Subcutaneous abdominal adipose tissue (tissue), 5 donors: Measurements from ENCODE around the gene OR5B17.
"Not testable (repeated sequence)": the region's sequence is repeated elsewhere in the genome, so short reads cannot be mapped to it uniquely, and the experiment has no call there.

Experiments
- H3K27ac ChIP-seq: one replicate; pipeline ENCODE4 v1.7.0; 2013; ENCODE audit warnings: low read depth, mild to moderate bottlenecking, inconsistent platforms, low read length, moderate library complexity
- H3K27me3 ChIP-seq, 5 donors: one replicate each; pipeline ENCODE4 v1.7.0; 2013; ENCODE audit warnings: low read length in 5 of 5, inconsistent platforms in 1 of 5; ENCODE audit not compliant: control insufficient read depth in 5 of 5, insufficient read depth in 4 of 5
- H3K36me3 ChIP-seq, 5 donors: one replicate each; pipeline ENCODE4 v1.7.0; 2013; ENCODE audit warnings: low read length in 5 of 5; ENCODE audit not compliant: control insufficient read depth in 5 of 5, insufficient read depth in 5 of 5
- H3K4me1 ChIP-seq, 5 donors: one replicate each; pipeline ENCODE4 v1.7.0; 2013; ENCODE audit warnings: low read length in 5 of 5, mild to moderate bottlenecking in 3 of 5, moderate library complexity in 1 of 5; ENCODE audit not compliant: control insufficient read depth in 5 of 5, insufficient read depth in 5 of 5
- H3K4me3 ChIP-seq, 5 donors: one replicate each; pipeline ENCODE4 v1.7.0; 2013; ENCODE audit warnings: low read length in 5 of 5, low read depth in 1 of 5
- H3K9ac ChIP-seq, 5 donors: one replicate each; pipeline ENCODE4 v1.7.0; 2013; ENCODE audit warnings: low read length in 5 of 5, mild to moderate bottlenecking in 4 of 5, moderate library complexity in 3 of 5
- H3K9me3 ChIP-seq, 5 donors: one replicate each; pipeline ENCODE4 v1.7.0; 2013; ENCODE audit warnings: low read length in 5 of 5; ENCODE audit not compliant: control insufficient read depth in 5 of 5
- donor health status: healthy.
- donor health status: healthy.
- donor health status: healthy.
- donor health status: healthy.
- donor health status: healthy.

The OR5B17 gene

GRCh38 chr11:58358969-58359368 lies at the start of gene OR5B17:
Gene OR5B17 (minus strand): TSS chr11:58359069. CDS start chr11:58359069, 0 bp downstream.
- Histone ChIP-seq H3K9me3 (no peaks in the 10 kb centered on the region), H3K27ac (no peak within 1 kb of the TSS), H3K4me1 (no peaks in the 10 kb centered on the region), H3K9ac (no peak within 1 kb of the TSS), H3K36me3 (no peaks in the 10 kb centered on the region), H3K4me3 (no peak within 1 kb of the TSS), H3K27me3 (no peaks in the 10 kb centered on the region)

- H3K4me3 ChIP-seq = no peak within 1 kb of the TSS
- no peaks in the 10 kb centered on the region for H3K4me1 ChIP-seq
- no peaks in the 10 kb centered on the region for H3K27me3 ChIP-seq
- peaks cover 6 to 26% (median 21%) of the 10 kb centered on the region in 5 donors for H3K9me3 ChIP-seq
- H3K9ac ChIP-seq = no peak within 1 kb of the TSS
- no peak within 1 kb of the TSS for H3K27ac ChIP-seq
- no peaks in the 10 kb centered on the region for H3K36me3 ChIP-seq
Observed at GRCh38 chr11:58406774-58407173, 47.9 kb upstream of the OR5B17 start, which contains the start of gene OR5B3. Gene OR5B3 (minus strand): TSS chr11:58406874. CDS start chr11:58403409, 3,465 bp downstream.

GRCh38 chr11:58399622-58400021 lies 40.8 kb upstream of the OR5B17 start:
- H3K27ac ChIP-seq, H3K9me3 ChIP-seq, H3K4me1 ChIP-seq, H3K27me3 ChIP-seq, H3K9ac ChIP-seq, H3K4me3 ChIP-seq, H3K36me3 ChIP-seq: not testable (repeated sequence)

DNA sequence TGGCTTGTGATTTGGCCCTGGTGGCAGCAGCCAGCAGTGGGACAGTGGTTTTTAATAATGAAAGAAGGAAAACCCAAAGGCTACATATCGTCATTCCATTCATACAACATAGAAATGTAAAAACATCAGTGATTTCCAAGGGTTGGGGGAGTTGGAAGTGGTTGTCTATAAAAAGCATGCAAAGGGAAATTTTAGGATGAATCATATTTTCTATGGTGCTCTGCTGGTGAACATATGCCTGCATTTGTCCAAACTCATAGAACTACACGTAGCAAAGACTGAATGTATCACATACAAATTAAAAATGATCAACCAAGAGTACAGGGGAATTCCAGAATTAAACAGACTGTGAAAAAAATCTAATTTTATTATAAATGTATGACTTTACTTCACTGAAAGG lies 36.7 kb upstream of the OR5B17 start:
- H3K9me3 ChIP-seq = peaks cover 0 to 7% (median 5%) of the 10 kb centered on the region in 5 donors
- H3K9ac ChIP-seq = no peak overlapping the region
- H3K36me3 ChIP-seq = no peaks in the 10 kb centered on the region
- H3K4me1 ChIP-seq = no peaks in the 10 kb centered on the region
- H3K27ac ChIP-seq = no peak overlapping the region
- H3K4me3 ChIP-seq = no peak overlapping the region
- no peaks in the 10 kb centered on the region for H3K27me3 ChIP-seq

DNA sequence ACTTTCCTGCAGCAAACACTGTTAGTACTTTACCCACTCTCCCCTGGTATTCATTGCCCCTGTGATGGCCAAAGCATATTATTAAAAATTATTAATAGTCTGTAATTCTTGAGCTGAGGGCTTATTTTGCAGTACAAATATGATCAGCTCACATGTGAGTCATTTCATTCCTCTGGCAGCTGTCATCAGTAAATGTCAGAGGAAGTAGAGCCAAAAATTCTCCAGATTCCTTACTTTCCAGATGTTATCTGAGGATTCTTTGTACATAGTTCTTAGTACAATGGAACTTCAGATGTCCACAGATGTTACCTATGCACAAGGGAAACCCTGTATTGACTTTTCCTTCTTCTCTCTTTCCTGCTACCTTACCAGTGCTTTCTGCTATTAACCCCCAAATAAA lies 35.3 kb upstream of the OR5B17 start:
- H3K9ac ChIP-seq = no peak overlapping the region
- H3K4me1 ChIP-seq = no peaks in the 10 kb centered on the region
- peaks cover 0 to 7% (median 5%) of the 10 kb centered on the region in 5 donors for H3K9me3 ChIP-seq
- no peaks in the 10 kb centered on the region for H3K36me3 ChIP-seq
- no peak overlapping the region for H3K4me3 ChIP-seq
- H3K27ac ChIP-seq = no peak overlapping the region
- no peaks in the 10 kb centered on the region for H3K27me3 ChIP-seq

GRCh38 chr11:58392746-58393145 lies 33.9 kb upstream of the OR5B17 start:
- Histone ChIP-seq H3K9ac (no peak overlapping the region), H3K9me3 (peaks cover 0 to 7% (median 5%) of the 10 kb centered on the region in 5 donors), H3K36me3 (no peaks in the 10 kb centered on the region), H3K4me1 (no peaks in the 10 kb centered on the region), H3K4me3 (no peak overlapping the region), H3K27me3 (no peaks in the 10 kb centered on the region), H3K27ac (no peak overlapping the region)

GRCh38 chr11:58391879-58392278 lies 33.0 kb upstream of the OR5B17 start:
- H3K27me3 ChIP-seq = no peaks in the 10 kb centered on the region
- no peak overlapping the region for H3K4me3 ChIP-seq
- no peaks in the 10 kb centered on the region for H3K4me1 ChIP-seq
- H3K36me3 ChIP-seq = no peaks in the 10 kb centered on the region
- H3K27ac ChIP-seq = no peak overlapping the region
- peaks cover 0 to 7% (median 5%) of the 10 kb centered on the region in 5 donors for H3K9me3 ChIP-seq
- H3K9ac ChIP-seq = no peak overlapping the region

DNA sequence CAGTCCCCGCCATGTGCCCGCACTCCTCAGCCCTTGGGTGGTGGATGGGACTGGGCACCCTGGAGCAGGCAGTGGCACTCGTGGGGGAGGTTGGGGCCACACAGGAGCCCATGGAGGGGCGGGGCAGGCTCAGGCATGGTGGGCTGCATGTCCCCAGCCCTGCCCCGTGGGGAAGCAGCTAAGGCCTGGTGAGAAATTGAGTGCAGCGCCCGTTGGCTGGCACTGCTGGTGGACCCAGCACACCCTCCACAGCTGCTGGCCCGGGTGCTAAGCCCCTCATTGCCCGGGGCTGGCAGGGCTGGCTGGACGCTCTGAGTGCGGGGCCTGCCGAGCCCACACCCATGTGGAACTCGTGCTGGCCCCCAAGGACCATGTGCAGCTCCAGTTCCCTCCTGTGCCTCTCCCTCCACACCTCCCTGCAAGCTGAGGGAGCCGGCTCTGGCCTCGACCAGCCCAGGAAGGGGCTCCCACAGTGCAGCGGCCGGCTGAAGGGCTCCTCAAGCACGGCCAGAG lies 31.7 kb upstream of the OR5B17 start:
- no peak overlapping the region for H3K9ac ChIP-seq
- no peak overlapping the region for H3K4me3 ChIP-seq
- H3K4me1 ChIP-seq = no peaks in the 10 kb centered on the region
- no peaks in the 10 kb centered on the region for H3K36me3 ChIP-seq
- no peak overlapping the region for H3K27ac ChIP-seq
- peaks cover 0 to 6% (median 5%) of the 10 kb centered on the region in 5 donors for H3K9me3 ChIP-seq
- no peaks in the 10 kb centered on the region for H3K27me3 ChIP-seq

DNA sequence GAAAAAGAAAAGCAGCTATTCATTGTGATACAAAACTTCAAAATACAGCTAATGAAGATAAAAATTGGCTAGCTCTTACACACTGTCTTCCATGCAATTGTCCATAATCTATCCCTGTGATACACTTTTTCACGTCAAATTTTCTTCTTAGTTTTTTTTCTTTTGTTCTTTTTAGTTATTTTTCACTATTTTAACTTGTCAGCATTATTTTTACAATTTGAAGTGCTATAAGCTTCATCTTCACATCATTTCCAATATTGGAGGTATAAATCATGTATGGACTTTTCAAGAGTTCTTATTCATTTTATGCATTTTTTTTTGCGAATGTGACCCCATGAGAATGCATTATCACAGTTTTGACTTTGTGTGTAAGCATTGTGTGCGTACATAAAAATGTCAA lies 4.1 kb downstream of the OR5B17 start:
- no peaks in the 10 kb centered on the region for H3K9me3 ChIP-seq
- no peaks in the 10 kb centered on the region for H3K4me1 ChIP-seq
- no peak overlapping the region for H3K4me3 ChIP-seq
- H3K9ac ChIP-seq = no peak overlapping the region
- H3K36me3 ChIP-seq = no peaks in the 10 kb centered on the region
- no peak overlapping the region for H3K27ac ChIP-seq
- peaks cover 0 to 4% (median 0%) of the 10 kb centered on the region in 5 donors for H3K27me3 ChIP-seq

DNA sequence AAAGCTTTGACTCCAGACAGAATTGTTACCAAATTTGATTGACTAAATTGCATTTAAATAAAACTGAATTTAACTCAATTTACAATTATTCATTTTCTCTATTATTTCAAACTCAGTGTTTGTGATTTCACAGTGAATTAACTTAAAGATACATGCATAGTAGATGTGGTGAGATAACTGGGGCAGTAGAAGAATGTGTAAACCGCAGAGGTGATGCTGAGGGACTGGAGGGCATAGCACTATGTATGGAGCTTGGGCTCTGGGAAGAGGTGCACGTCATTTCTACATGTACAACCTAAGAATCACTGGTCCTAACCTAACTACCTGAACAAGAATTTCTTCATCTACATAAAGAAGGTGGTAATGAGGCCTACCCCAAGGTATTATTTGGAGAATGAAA lies 13.7 kb downstream of the OR5B17 start:
- Histone ChIP-seq H3K9ac (no peak overlapping the region), H3K36me3 (no peaks in the 10 kb centered on the region), H3K4me3 (no peak overlapping the region), H3K27ac (no peak overlapping the region), H3K4me1 (no peaks in the 10 kb centered on the region), H3K9me3 (peaks cover 0 to 9% (median 2%) of the 10 kb centered on the region in 5 donors), H3K27me3 (no peaks in the 10 kb centered on the region)
